NCI-H1092 (cell line): ENCODE results near the gene ELK4.

ENCODE experiments used
- DNase-seq: peaks from one replicate; lab custom pipeline; 2025; lab: John Stamatoyannopoulos, UW

The ELK4 gene

DNA sequence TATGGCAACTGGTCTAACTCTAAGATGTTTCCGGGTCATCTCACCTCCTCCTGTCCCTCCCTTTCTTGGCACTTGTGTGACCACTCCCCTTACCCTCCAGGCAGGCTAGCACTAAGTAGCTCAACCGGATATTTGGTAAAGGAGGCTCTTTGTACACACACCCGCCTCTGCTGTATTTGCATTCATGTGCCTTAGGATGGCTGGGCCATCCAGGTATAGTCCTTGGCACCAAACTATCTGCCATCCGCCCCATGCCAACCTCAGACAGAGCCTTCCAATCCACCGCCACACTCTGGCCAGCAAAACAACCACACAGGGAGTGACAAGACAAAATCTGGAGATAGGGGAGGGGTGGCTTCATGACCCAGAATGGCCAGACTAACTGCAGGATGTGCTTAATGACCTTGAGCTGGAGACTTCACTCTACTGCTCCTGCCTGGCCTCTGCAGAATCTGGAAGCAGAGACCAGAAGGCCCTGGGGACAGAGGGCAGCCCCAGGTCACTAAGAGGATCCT lies 67.8 kb downstream of the ELK4 start:
- no peak for DNase-seq

DNA sequence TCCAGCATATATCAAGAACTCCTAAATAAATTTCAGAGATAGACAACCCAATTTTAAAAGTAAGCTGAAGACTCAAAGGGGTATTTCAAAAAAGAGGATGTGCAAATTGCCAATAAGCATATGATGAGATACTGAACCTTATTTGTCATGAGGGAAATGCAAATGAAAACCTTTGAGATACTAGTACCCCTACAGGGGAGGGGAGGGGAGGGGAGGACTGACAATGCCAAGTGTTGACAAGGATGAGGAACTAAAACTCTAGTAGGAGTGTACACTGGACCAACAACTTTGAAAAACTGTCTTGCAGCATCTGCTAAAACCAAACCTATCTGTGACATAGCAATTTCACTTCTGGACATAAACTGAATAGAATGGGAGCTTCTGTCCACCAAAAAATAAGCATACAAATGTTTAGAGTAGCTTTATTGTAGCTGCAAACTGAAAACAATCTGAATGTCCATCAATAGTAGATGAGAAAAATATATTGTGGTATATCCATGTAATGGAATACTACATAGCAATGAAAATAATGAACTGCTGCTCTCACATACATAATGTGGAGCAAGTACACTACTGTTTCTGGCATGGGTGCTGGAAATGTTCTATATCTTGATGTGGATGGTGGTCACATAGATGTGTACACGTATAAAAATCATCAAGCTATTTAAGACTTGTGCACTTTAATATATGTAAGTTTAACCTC lies 70.2 kb downstream of the ELK4 start:
- DNase-seq, result no peak
